CD4-positive, alpha-beta T cell treated with Interleukin-15 for 4 hours (primary cell): ENCODE results near the gene PPBP.

ENCODE experiments used
- DNase-seq: peaks from one replicate; pipeline ENCODE4 v3.0.0-alpha.2; 2020; ENCODE audit warnings: low spot score

Gene PPBP

DNA sequence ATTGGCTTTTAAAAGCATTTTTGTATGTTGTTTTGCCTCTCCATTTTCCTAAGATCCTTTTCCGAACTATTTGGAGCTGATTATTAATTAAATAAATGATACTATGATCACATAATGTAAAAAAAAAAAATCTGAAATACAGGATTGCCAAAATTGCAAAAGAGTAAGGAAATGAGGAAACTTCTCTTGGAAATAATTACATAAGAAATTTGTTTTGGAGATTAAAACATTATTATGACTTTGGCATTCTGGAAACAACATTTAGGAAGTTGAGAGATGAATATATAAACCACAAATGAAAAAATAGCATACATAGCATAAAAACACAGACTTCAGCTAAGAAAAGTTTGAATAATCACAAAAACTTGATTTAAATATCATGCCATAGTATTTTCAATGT, 39.7 kb downstream of the PPBP start:
- DNase-seq: no peak

DNA sequence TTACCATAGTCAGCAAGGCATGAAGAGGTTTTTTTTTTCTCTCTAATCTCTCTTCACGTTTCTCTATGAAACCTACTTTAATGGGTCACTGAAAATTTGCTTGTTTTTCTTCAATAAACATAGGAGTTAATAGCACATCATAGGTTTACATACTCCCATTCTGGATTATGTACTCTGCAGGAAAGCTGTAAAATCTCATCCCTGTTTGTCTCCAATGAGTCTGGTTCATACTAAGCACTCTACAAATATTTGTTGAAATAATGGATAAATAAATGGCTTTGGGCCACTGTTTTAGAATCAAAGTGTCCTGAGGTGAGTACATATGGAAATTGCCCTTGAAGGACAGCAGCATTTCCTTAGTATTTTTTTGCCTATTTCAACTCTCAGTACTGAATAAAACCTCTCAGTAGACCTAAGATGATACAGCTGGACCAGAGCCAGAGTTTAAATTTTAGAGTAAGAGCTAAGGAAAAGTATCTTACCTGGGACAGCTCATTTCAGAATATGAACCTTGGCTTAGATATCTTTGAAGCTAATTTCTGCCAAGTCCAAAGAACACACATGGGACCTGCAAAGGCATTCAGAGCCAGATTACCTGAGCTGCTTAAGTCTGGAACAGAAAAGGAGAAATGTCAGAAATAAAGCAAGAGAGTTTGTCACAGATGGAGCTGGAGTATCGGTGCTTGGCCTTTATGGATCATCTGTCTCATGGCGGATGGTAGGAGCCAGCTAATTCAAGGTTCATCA, 40.6 kb downstream of the PPBP start:
- DNase-seq: no peak

DNA sequence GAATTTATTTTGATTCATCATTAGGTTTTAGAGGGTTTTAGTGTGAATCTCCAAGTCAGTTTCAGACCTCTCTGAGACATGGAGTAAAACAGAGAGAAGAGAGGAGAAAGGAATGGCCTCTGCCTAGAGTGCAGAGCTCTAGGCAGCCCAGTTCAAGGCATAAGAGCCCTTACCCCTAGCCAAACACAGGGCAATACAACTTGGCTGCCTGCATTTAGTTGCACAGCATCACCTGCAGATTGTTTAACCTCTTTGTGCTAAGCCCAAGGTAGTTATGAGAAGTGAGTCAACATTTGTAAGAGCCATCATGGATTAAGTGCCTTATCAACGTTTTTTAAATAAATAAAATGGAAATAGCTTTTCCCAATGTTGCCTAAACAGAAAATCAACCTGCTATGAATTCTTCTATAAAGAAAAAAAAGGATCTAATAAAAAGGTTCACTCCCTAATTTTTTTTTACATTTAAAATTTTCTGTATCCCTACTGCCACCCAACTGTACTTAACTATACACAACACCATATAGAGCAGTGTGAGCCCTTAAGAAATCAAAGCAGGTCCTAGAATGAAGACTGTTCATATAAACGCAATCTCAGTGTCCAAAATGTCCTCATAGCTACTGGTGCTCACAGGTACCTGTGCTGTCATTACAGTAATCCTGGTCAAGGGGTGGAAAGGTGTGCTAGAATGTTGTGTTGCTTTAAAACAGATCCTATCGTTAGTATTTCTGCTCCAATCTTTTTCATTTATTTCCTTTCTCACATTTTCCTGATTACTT, 42.1 kb downstream of the PPBP start:
- DNase-seq: no peak

DNA sequence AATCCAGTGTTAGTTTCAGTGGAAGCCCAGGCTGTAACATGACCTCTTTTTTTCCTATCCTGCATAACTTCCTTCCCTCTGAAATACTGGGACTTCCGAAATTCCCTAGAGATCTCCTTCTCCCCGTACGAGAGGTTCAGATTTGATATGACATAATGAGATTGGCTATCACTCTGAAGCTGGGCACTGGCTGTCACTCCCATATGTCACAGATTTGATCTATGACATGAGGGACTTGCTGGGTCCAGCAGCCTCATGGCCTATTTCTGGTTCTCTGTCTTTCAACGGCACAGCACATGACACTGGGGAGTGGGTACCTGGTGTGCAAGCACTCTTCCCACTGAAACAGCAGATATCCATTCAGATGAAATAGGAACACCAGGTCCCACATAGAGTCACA, 42.9 kb downstream of the PPBP start:
- DNase-seq: no peak

GRCh38 chr4:73944061-73944875, 43.7 kb downstream of the PPBP start:
- no peak for DNase-seq

DNA sequence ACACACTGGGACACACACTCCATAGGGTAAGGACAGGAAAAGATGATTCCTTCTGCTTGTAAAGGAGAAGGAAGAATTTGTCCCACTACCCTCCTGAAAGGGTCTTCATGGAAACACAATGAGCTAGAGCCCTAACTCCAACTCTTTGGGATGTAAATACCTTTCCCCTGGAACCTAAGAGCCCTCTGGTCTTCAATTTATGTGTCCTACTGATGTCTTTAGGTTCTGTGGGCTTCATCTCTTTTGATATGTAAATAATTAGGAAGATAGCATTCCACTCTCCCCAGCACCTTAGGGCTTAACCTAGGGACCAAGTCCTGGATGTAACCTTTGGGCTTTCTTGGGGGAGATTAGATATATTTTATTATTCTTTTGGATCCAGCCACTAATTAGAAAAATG, 44.4 kb downstream of the PPBP start:
- DNase-seq: no peak

DNA sequence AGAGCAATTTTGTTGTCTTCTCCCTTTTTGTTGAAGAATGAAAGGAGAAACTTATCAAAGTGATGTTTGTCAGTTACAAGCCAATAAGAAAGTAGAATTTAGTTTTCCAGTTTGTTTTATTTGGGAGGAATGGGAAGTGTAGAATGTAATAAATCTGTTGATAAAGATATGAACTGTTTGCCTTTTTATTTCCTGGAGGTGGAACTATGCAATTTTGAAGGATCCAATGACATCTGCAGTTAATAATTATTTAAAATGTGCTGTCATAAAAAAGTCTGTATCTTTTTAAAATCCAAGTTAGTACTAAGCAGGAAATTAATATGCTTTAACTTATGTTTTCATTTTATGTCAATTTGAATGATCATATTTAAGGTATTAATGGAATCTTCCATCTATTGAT, 51.0 kb downstream of the PPBP start:
- no peak for DNase-seq
